ENCODE results near the gene SPECC1. TPM values are rescaled to one million over a fixed set of nuclear protein-coding genes. Genes with fewer than 3 reads are reported as not detected.

The SPECC1 gene
- polyA plus RNA-seq, 1 of the 3 experiments (the other 2 are of a cell fraction), result 11.2 TPM

DNA sequence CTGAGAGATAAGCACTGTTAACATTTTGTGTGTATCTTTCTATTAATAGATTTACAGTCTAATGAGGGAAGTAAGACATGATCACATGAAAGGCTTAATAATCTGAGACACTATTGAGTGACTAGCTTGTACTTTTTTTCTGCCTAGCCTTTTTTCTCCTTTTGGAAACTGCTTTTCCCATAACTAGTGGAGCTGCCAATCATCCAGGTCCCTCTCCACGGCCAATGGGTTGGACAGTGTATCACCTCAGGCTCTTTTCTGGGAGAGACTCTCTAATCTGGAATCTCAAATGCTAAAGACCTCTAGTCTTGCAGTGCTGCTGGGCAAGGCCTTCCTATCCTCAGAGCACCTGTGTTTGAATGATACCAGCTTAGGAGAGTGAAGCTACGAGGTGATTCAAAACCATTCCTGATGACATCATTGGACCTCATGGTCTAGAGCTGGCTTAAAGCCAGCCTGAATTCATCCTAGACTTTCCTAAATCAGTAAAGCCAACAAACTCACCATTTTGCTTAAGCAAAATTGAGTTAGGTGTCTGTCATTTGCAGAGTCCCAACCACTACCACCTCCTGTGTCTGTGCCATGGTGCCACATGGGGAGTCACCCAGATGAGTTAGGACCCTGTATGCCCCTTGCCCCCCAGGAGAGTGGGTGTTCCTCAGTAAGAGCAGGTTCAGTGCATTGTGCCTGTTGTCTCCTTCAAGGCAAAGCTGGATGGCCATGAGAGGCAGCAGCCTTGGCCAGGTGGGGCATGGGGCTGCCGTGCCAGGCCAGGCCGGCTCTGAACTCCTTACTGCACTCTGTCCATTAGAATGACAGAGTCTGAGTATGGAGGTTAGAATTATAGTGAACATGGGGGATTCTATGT is 62.9 kb downstream of the SPECC1 start (continued):
- TF ChIP-seq, protein P1, sequence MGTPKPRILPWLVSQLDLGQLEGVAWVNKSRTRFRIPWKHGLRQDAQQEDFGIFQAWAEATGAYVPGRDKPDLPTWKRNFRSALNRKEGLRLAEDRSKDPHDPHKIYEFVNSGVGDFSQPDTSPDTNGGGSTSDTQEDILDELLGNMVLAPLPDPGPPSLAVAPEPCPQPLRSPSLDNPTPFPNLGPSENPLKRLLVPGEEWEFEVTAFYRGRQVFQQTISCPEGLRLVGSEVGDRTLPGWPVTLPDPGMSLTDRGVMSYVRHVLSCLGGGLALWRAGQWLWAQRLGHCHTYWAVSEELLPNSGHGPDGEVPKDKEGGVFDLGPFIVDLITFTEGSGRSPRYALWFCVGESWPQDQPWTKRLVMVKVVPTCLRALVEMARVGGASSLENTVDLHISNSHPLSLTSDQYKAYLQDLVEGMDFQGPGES (IDR thresholded peaks at IDR 0.05; ENCODE audit: low read depth, low read length), result no peak
- TF ChIP-seq MEF2A (IDR thresholded peaks at IDR 0.05; ENCODE audit: borderline replicate concordance, low read depth), result no peak
- no peak for TF ChIP-seq EZH2phosphoT487 (IDR thresholded peaks at IDR 0.05; ENCODE audit: borderline replicate concordance, low read depth)

DNA sequence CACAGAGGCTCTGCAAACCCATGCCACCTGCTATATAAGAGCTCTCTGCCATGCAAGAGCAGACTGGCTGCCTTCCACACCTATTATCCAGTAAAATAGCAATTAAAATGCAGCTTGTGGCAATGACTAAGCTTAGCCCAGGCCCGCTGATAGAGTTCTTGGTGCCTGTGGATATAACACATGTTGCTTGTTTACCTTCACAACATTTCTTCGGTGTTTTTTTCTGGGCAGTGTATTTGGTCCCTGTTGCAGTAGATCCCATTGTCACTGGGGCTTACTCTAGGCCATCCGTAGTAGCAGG is 63.5 kb downstream of the SPECC1 start:
- H3K9ac ChIP-seq, result no peak overlapping the region
- no peaks in the 10 kb centered on the region for H3K36me3 ChIP-seq (replicated peaks in 1 of 2; ENCODE audit: control insufficient read depth in 1 of 2, insufficient read depth in 2 of 2, low read length in 1 of 2)
- no peaks in the 10 kb centered on the region for H3K27me3 ChIP-seq (ENCODE audit: insufficient read depth)
- peaks cover 4% of the 10 kb centered on the region for H3F3A ChIP-seq (replicated peaks; ENCODE audit: insufficient read depth)
- no peaks in the 10 kb centered on the region for H3K79me2 ChIP-seq (ENCODE audit: insufficient read depth)
- no peaks in the 10 kb centered on the region for H3K9me2 ChIP-seq
- no peak overlapping the region for H2AFZ ChIP-seq (ENCODE audit: low read depth)
- TF ChIP-seq, protein P2, sequence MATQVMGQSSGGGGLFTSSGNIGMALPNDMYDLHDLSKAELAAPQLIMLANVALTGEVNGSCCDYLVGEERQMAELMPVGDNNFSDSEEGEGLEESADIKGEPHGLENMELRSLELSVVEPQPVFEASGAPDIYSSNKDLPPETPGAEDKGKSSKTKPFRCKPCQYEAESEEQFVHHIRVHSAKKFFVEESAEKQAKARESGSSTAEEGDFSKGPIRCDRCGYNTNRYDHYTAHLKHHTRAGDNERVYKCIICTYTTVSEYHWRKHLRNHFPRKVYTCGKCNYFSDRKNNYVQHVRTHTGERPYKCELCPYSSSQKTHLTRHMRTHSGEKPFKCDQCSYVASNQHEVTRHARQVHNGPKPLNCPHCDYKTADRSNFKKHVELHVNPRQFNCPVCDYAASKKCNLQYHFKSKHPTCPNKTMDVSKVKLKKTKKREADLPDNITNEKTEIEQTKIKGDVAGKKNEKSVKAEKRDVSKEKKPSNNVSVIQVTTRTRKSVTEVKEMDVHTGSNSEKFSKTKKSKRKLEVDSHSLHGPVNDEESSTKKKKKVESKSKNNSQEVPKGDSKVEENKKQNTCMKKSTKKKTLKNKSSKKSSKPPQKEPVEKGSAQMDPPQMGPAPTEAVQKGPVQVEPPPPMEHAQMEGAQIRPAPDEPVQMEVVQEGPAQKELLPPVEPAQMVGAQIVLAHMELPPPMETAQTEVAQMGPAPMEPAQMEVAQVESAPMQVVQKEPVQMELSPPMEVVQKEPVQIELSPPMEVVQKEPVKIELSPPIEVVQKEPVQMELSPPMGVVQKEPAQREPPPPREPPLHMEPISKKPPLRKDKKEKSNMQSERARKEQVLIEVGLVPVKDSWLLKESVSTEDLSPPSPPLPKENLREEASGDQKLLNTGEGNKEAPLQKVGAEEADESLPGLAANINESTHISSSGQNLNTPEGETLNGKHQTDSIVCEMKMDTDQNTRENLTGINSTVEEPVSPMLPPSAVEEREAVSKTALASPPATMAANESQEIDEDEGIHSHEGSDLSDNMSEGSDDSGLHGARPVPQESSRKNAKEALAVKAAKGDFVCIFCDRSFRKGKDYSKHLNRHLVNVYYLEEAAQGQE (IDR thresholded peaks at IDR 0.05; ENCODE audit: low read depth, low read length), result no peak
- TF ChIP-seq NFIC (IDR thresholded peaks at IDR 0.05; ENCODE audit: borderline replicate concordance), result no peak
- TF ChIP-seq, protein P3, sequence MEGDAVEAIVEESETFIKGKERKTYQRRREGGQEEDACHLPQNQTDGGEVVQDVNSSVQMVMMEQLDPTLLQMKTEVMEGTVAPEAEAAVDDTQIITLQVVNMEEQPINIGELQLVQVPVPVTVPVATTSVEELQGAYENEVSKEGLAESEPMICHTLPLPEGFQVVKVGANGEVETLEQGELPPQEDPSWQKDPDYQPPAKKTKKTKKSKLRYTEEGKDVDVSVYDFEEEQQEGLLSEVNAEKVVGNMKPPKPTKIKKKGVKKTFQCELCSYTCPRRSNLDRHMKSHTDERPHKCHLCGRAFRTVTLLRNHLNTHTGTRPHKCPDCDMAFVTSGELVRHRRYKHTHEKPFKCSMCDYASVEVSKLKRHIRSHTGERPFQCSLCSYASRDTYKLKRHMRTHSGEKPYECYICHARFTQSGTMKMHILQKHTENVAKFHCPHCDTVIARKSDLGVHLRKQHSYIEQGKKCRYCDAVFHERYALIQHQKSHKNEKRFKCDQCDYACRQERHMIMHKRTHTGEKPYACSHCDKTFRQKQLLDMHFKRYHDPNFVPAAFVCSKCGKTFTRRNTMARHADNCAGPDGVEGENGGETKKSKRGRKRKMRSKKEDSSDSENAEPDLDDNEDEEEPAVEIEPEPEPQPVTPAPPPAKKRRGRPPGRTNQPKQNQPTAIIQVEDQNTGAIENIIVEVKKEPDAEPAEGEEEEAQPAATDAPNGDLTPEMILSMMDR (IDR thresholded peaks at IDR 0.05), result no peak
- TF ChIP-seq EZH2phosphoT487 (IDR thresholded peaks at IDR 0.05; ENCODE audit: borderline replicate concordance, low read depth), result no peak
- TF ChIP-seq GABPA (IDR thresholded peaks at IDR 0.05; ENCODE audit: low read depth), result no peak
- no peak for TF ChIP-seq YY1 (IDR thresholded peaks at IDR 0.05; ENCODE audit: low read depth)
- TF ChIP-seq RCOR1 (IDR thresholded peaks at IDR 0.05; ENCODE audit: low read length), result no peak
- TF ChIP-seq NRF1 (IDR thresholded peaks at IDR 0.05; ENCODE audit: low read depth, low read length), result no peak
- H3K4me1 ChIP-seq (ENCODE audit: control insufficient read depth in 1 of 2, insufficient read depth in 2 of 2, low read depth in 1 of 2, low read length in 1 of 2), result no peaks in the 10 kb centered on the region; a peak in 1 of 4 replicates
- no peaks in the 10 kb centered on the region for H3K9me3 ChIP-seq
- no peaks in the 10 kb centered on the region for H4K20me1 ChIP-seq (ENCODE audit: insufficient read depth)
- no peak overlapping the region for H3K4me2 ChIP-seq
- no peak for DNase-seq
- WGBS (ENCODE audit: low lambda C conversion rate), result 95% methylated on average over 3 of the region's 3 CpGs
- ChIA-PET CTCF (interaction anchor here (1.0 to 2.0 kb wide), 4 partner anchors 31 to 80 kb away, joined by 3 to 6 read pairs (median 4); no protein-coding TSS in a partner anchor), POLR2A (no interaction called here)
- H3K27ac ChIP-seq (ENCODE audit: low read depth in 2 of 2, low read length in 1 of 2), result no peak overlapping the region
- H3K4me3 ChIP-seq (ENCODE audit: low read depth in 2 of 2, low read length in 1 of 2), result no peak overlapping the region
